ENCODE measurements around the gene OR11L1.

The OR11L1 gene

DNA sequence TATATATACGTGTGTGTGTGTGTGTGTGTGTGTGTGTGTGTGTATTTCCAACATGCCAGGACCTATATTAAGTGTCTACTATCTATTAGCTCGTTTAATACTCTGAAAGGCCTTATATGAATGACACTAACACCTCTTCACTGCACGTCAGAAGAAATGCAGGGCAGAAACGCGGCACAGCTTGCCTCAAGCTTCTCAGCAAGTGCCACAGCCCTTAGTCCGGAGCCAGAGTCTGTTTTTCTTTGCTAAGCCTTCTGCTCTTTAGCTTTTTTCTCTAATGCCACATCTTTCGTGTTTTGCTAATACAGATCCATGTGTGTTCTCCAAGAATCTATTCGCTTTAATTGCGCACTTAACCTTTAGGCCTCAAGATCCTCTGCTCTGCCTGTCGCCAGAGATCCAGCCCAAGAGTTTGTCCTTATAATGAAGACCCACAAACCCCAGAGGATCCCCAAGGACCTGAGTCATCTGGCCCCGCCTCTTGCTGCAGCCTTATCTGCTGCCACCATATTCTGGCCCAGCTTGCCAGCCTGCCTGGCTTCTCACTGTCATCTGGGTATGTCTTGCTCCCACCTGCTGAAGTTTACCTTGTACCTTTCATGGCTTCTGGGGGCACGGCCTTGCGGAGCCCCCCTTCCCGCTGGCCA, 13.3 kb upstream of the OR11L1 start:
- H3K36me3 ChIP-seq (ENCODE audit: control insufficient read depth in 5 of 5, insufficient read depth in 5 of 5, low read length in 5 of 5) = no peaks in the 10 kb centered on the region
- peaks cover 0 to 20% (median 6%) of the 10 kb centered on the region in 5 donors for H3K4me1 ChIP-seq (ENCODE audit: control insufficient read depth in 5 of 5, insufficient read depth in 5 of 5, low read length in 5 of 5)
- no peak overlapping the region for H3K4me3 ChIP-seq (ENCODE audit: low read depth in 1 of 5, low read length in 5 of 5)
- H3K9ac ChIP-seq (ENCODE audit: low read length in 5 of 5) = no peak overlapping the region
- H3K27ac ChIP-seq (ENCODE audit: low read depth, low read length) = no peak overlapping the region
- H3K9me3 ChIP-seq (ENCODE audit: control insufficient read depth in 5 of 5, low read length in 5 of 5) = peaks cover 0 to 2% (median 0%) of the 10 kb centered on the region in 5 donors
- peaks cover 5 to 16% (median 9%) of the 10 kb centered on the region in 5 donors for H3K27me3 ChIP-seq (ENCODE audit: control insufficient read depth in 5 of 5, insufficient read depth in 4 of 5, low read length in 5 of 5)

GRCh38 chr1:247849616-247850015, 7.9 kb upstream of the OR11L1 start:
- H3K9ac ChIP-seq (ENCODE audit: low read length in 5 of 5) = no peak overlapping the region
- H3K27me3 ChIP-seq (ENCODE audit: control insufficient read depth in 5 of 5, insufficient read depth in 4 of 5, low read length in 5 of 5) = no peaks in the 10 kb centered on the region
- H3K9me3 ChIP-seq (ENCODE audit: control insufficient read depth in 5 of 5, low read length in 5 of 5) = no peaks in the 10 kb centered on the region
- no peak overlapping the region for H3K4me3 ChIP-seq (ENCODE audit: low read depth in 1 of 5, low read length in 5 of 5)
- H3K36me3 ChIP-seq (ENCODE audit: control insufficient read depth in 5 of 5, insufficient read depth in 5 of 5, low read length in 5 of 5) = no peaks in the 10 kb centered on the region
- H3K27ac ChIP-seq (ENCODE audit: low read depth, low read length) = no peak overlapping the region
- H3K4me1 ChIP-seq (ENCODE audit: control insufficient read depth in 5 of 5, insufficient read depth in 5 of 5, low read length in 5 of 5) = peaks cover 0 to 5% (median 0%) of the 10 kb centered on the region in 5 donors

DNA sequence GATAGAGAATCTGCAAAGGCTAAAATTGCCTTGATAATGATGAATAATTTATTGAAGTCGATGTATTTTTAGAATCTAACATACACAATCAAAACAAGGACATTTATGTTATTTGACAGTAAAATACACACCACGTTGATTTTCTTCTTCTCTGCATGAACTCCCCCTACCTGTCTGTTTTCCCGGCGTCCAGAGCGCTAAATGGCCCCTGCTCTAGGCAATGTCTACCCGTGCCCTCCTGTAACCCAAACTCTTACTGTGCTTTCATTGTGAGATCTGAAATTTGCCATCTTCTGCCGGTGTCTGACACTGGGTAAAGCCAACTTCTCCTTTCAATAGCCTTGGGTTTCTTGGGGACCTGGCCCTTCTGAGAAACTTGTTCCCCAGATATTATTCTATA, 6.7 kb upstream of the OR11L1 start:
- no peak overlapping the region for H3K9ac ChIP-seq (ENCODE audit: low read length in 5 of 5)
- H3K36me3 ChIP-seq (ENCODE audit: control insufficient read depth in 5 of 5, insufficient read depth in 5 of 5, low read length in 5 of 5) = no peaks in the 10 kb centered on the region
- no peak overlapping the region for H3K4me3 ChIP-seq (ENCODE audit: low read depth in 1 of 5, low read length in 5 of 5)
- no peaks in the 10 kb centered on the region for H3K27me3 ChIP-seq (ENCODE audit: control insufficient read depth in 5 of 5, insufficient read depth in 4 of 5, low read length in 5 of 5)
- H3K4me1 ChIP-seq (ENCODE audit: control insufficient read depth in 5 of 5, insufficient read depth in 5 of 5, low read length in 5 of 5) = peaks cover 0 to 5% (median 0%) of the 10 kb centered on the region in 5 donors
- no peaks in the 10 kb centered on the region for H3K9me3 ChIP-seq (ENCODE audit: control insufficient read depth in 5 of 5, low read length in 5 of 5)
- no peak overlapping the region for H3K27ac ChIP-seq (ENCODE audit: low read depth, low read length)

- no peaks in the 10 kb centered on the region for H3K36me3 ChIP-seq (ENCODE audit: control insufficient read depth in 5 of 5, insufficient read depth in 5 of 5, low read length in 5 of 5)
- no peaks in the 10 kb centered on the region for H3K4me1 ChIP-seq (ENCODE audit: control insufficient read depth in 5 of 5, insufficient read depth in 5 of 5, low read length in 5 of 5)
- H3K4me3 ChIP-seq (ENCODE audit: low read depth in 1 of 5, low read length in 5 of 5) = no peak overlapping the region
- H3K9ac ChIP-seq (ENCODE audit: low read length in 5 of 5) = no peak overlapping the region
- H3K9me3 ChIP-seq (ENCODE audit: control insufficient read depth in 5 of 5, low read length in 5 of 5) = peaks cover 0 to 6% (median 0%) of the 10 kb centered on the region in 5 donors
- no peak overlapping the region for H3K27ac ChIP-seq (ENCODE audit: low read depth, low read length)
- H3K27me3 ChIP-seq (ENCODE audit: control insufficient read depth in 5 of 5, insufficient read depth in 4 of 5, low read length in 5 of 5) = no peaks in the 10 kb centered on the region
Observed at GRCh38 chr1:247845693-247846017, 4.0 kb upstream of the OR11L1 start.

GRCh38 chr1:247845011-247845692, 3.5 kb upstream of the OR11L1 start:
- Histone ChIP-seq H3K9ac (ENCODE audit: low read length in 5 of 5) (no peak overlapping the region), H3K4me3 (ENCODE audit: low read depth in 1 of 5, low read length in 5 of 5) (no peak overlapping the region), H3K27ac (ENCODE audit: low read depth, low read length) (no peak overlapping the region), H3K27me3 (ENCODE audit: control insufficient read depth in 5 of 5, insufficient read depth in 4 of 5, low read length in 5 of 5) (no peaks in the 10 kb centered on the region), H3K36me3 (ENCODE audit: control insufficient read depth in 5 of 5, insufficient read depth in 5 of 5, low read length in 5 of 5) (no peaks in the 10 kb centered on the region), H3K9me3 (ENCODE audit: control insufficient read depth in 5 of 5, low read length in 5 of 5) (peaks cover 0 to 6% (median 0%) of the 10 kb centered on the region in 5 donors), H3K4me1 (ENCODE audit: control insufficient read depth in 5 of 5, insufficient read depth in 5 of 5, low read length in 5 of 5) (no peaks in the 10 kb centered on the region)

- no peaks in the 10 kb centered on the region for H3K36me3 ChIP-seq (ENCODE audit: control insufficient read depth in 5 of 5, insufficient read depth in 5 of 5, low read length in 5 of 5)
- peaks cover 0 to 6% (median 0%) of the 10 kb centered on the region in 5 donors for H3K9me3 ChIP-seq (ENCODE audit: control insufficient read depth in 5 of 5, low read length in 5 of 5)
- no peaks in the 10 kb centered on the region for H3K4me1 ChIP-seq (ENCODE audit: control insufficient read depth in 5 of 5, insufficient read depth in 5 of 5, low read length in 5 of 5)
- no peak overlapping the region for H3K4me3 ChIP-seq (ENCODE audit: low read depth in 1 of 5, low read length in 5 of 5)
- H3K27ac ChIP-seq (ENCODE audit: low read depth, low read length) = no peak overlapping the region
- no peak overlapping the region for H3K9ac ChIP-seq (ENCODE audit: low read length in 5 of 5)
- no peaks in the 10 kb centered on the region for H3K27me3 ChIP-seq (ENCODE audit: control insufficient read depth in 5 of 5, insufficient read depth in 4 of 5, low read length in 5 of 5)
Observed at GRCh38 chr1:247843411-247843810, 1.7 kb upstream of the OR11L1 start.

DNA sequence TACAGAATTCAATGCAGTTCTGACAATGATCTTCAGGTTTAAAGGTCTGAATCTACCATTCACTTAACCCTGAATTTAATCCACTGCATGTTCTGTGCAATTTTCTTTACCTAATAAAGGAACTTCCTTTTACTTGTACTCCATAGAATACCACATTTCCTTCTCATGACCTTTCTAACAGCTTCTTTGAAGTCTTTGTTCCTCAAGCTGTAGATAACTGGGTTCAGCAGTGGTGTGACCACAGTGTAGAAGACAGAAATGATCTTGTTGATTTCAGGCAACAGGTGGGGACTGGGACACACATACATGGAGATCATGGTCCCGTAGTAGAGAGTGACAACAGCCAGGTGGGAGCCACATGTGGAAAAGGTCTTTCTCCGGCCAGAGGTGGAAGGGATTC, 878 bp downstream of the OR11L1 start:
- H3K9ac ChIP-seq (ENCODE audit: low read length in 5 of 5) = no peak overlapping the region
- H3K36me3 ChIP-seq (ENCODE audit: control insufficient read depth in 5 of 5, insufficient read depth in 5 of 5, low read length in 5 of 5) = no peaks in the 10 kb centered on the region
- no peak overlapping the region for H3K27ac ChIP-seq (ENCODE audit: low read depth, low read length)
- no peak overlapping the region for H3K4me3 ChIP-seq (ENCODE audit: low read depth in 1 of 5, low read length in 5 of 5)
- H3K4me1 ChIP-seq (ENCODE audit: control insufficient read depth in 5 of 5, insufficient read depth in 5 of 5, low read length in 5 of 5) = no peaks in the 10 kb centered on the region
- H3K9me3 ChIP-seq (ENCODE audit: control insufficient read depth in 5 of 5, low read length in 5 of 5) = peaks cover 0 to 6% (median 0%) of the 10 kb centered on the region in 5 donors
- H3K27me3 ChIP-seq (ENCODE audit: control insufficient read depth in 5 of 5, insufficient read depth in 4 of 5, low read length in 5 of 5) = no peaks in the 10 kb centered on the region

- no peak overlapping the region for H3K4me3 ChIP-seq (ENCODE audit: low read depth in 1 of 5, low read length in 5 of 5)
- H3K36me3 ChIP-seq (ENCODE audit: control insufficient read depth in 5 of 5, insufficient read depth in 5 of 5, low read length in 5 of 5) = no peaks in the 10 kb centered on the region
- H3K27ac ChIP-seq (ENCODE audit: low read depth, low read length) = no peak overlapping the region
- no peaks in the 10 kb centered on the region for H3K4me1 ChIP-seq (ENCODE audit: control insufficient read depth in 5 of 5, insufficient read depth in 5 of 5, low read length in 5 of 5)
- H3K9me3 ChIP-seq (ENCODE audit: control insufficient read depth in 5 of 5, low read length in 5 of 5) = no peaks in the 10 kb centered on the region
- H3K9ac ChIP-seq (ENCODE audit: low read length in 5 of 5) = no peak overlapping the region
- H3K27me3 ChIP-seq (ENCODE audit: control insufficient read depth in 5 of 5, insufficient read depth in 4 of 5, low read length in 5 of 5) = no peaks in the 10 kb centered on the region
Observed at GRCh38 chr1:247833601-247834000, 8.1 kb downstream of the OR11L1 start.

DNA sequence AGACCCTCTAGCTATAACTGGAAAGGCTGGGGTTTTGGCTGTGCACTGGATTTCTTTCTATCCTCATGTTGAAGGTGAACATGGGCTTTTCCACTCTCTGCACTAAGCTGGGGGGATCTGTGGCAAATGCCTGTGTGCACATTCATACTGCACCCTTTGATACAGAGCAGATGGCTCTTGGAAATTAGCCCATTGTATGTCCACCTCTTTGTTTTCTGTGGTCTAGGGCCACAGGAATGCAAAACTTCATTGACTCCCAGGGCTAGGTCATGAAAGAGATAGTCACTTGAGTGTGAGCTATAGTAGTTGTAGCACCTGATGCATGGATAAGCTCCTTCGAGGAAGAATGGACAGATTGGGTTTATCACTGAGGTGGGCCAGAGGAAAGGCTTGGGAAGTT, 12.0 kb downstream of the OR11L1 start:
- Histone ChIP-seq H3K9ac (ENCODE audit: low read length in 5 of 5) (no peak overlapping the region), H3K36me3 (ENCODE audit: control insufficient read depth in 5 of 5, insufficient read depth in 5 of 5, low read length in 5 of 5) (no peaks in the 10 kb centered on the region), H3K27ac (ENCODE audit: low read depth, low read length) (no peak overlapping the region)

DNA sequence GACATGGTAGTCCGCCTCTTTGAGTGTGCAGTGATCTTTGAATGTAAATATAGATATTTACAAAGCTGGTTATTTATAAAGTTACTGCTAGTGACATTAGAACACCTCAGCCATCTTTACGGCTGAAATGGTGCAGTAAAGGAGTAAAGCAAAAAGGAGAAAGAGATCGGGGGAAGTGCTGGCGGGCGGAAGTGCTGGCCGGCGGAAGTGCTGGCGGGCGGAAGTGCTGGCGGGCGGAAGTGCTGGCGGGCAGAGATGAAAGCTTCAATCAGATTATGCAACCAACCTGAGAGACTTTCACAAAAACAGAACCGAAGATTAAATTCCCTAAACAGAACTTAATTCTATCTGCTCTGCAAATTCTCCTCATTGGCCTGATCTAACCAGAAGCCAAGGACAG, 16.3 kb downstream of the OR11L1 start:
- Histone ChIP-seq H3K9me3 (ENCODE audit: control insufficient read depth in 5 of 5, low read length in 5 of 5) (peaks cover 0 to 3% (median 0%) of the 10 kb centered on the region in 5 donors), H3K9ac (ENCODE audit: low read length in 5 of 5) (no peak overlapping the region), H3K36me3 (ENCODE audit: control insufficient read depth in 5 of 5, insufficient read depth in 5 of 5, low read length in 5 of 5) (no peaks in the 10 kb centered on the region), H3K27ac (ENCODE audit: low read depth, low read length) (no peak overlapping the region), H3K4me3 (ENCODE audit: low read depth in 1 of 5, low read length in 5 of 5) (no peak overlapping the region), H3K27me3 (ENCODE audit: control insufficient read depth in 5 of 5, insufficient read depth in 4 of 5, low read length in 5 of 5) (no peaks in the 10 kb centered on the region), H3K4me1 (ENCODE audit: control insufficient read depth in 5 of 5, insufficient read depth in 5 of 5, low read length in 5 of 5) (no peaks in the 10 kb centered on the region)

More for the DNA sequence above, 12.0 kb downstream of the OR11L1 start:
- H3K9me3 ChIP-seq (ENCODE audit: control insufficient read depth in 5 of 5, low read length in 5 of 5) = peaks cover 0 to 3% (median 0%) of the 10 kb centered on the region in 5 donors
- no peak overlapping the region for H3K4me3 ChIP-seq (ENCODE audit: low read depth in 1 of 5, low read length in 5 of 5)
- no peaks in the 10 kb centered on the region for H3K27me3 ChIP-seq (ENCODE audit: control insufficient read depth in 5 of 5, insufficient read depth in 4 of 5, low read length in 5 of 5)
- H3K4me1 ChIP-seq (ENCODE audit: control insufficient read depth in 5 of 5, insufficient read depth in 5 of 5, low read length in 5 of 5) = no peaks in the 10 kb centered on the region
